MV-4-11 (cell line): Measurements from ENCODE around the gene CDH12.
A peak's percentile ranks its signal among the peaks of the same experiment; 100 is the strongest.
"Not testable (repeated sequence)": the region's sequence is repeated elsewhere in the genome, so short reads cannot be mapped to it uniquely, and the experiment has no call there.

ENCODE experiments used
- DNase-seq: peaks from one replicate; lab custom pipeline; 2025; lab: John Stamatoyannopoulos, UW

Gene CDH12

GRCh38 chr5:22852807-22853660, at the start of gene CDH12:
Gene CDH12, minus strand, starts transcription at chr5:22853344.
- peak; percentile 0 for DNase-seq

DNA sequence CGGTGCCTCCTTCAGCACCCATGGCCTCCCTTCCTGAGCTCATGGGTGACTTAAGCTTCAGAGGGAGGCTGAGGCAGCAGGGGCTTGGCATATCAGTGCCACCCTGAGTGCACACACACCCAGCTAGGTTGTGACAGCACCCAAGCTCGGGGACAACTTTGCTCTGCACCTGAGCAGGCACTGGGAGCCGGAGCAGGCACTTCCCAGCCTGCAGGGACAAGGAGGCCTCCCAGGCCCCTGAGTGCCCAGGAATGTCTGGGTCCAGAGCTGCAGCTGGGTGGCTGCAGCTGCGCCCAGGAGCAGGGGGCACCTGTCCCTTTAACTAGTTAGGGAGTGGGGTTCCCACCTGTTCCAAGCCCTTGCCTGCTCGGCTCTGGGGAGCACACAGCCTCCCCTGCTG, 48.7 kb upstream of the CDH12 start:
- DNase-seq: no peak

DNA sequence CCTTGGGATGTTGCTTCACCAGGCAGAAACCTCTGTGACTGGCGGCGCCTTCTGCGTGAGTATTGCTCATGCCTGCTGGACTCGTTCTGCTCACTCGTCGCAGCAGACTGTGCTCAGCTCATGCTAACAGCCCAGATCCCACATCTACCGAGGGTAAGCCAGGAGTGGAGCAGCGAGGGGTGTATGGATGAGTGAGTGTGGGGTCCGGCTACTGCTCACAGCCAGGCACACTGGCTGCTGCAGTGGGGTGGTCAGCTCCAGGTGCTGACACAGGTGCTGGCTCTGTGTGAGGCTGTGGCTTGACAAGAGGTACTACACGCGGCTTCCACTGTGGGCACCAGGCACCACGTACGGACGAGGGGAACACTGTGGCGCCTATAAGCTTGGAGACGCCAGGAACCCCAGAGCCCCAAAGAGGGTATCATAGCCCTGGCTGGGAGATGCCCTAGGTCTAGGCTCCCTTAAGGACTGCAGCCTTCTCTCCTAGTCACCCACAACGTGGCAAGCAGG, 47.7 kb upstream of the CDH12 start:
- DNase-seq: no peak

DNA sequence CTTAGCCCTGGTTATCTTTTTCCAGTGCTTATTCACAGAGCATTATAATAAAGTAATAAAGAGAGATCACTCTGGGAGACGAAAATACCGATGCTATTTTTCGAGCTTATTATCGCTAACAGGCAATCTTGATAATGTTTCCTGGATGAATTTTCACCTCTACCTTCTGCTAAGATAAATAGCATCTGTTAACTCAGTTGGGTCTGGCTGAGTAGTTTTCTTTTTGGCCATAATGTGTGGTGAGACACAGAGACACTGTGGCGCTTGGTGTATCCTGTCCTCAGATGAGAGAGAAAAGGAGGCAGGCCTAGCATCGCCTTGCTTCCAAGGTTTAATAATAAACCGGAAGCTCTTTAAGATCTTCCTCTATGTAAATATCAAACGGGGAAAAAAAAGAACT, 46.2 kb upstream of the CDH12 start:
- DNase-seq: no peak

GRCh38 chr5:22896152-22896551, 43.0 kb upstream of the CDH12 start:
- DNase-seq: no peak

DNA sequence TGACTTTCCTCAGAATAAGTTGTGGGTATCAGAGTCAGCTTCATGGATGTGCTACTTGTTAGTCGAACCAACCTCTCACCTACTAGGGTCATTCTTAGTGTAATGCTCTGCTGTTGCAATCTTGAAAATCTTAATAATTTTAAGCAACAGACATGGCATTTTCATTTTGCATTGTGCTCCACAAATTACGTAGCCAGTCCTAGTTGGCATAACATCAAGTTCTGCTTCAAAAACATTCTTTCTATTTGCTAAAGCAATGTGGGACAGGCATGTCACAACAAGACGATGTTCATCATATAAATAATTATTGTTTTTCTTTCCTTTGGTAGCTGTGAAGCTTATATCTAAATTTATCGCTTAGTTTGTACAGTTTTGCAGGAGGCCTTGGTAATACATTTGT, 39.3 kb upstream of the CDH12 start:
- DNase-seq: no peak

- DNase-seq: no peak
Measured at GRCh38 chr5:22889720-22890119, 36.6 kb upstream of the CDH12 start.

- DNase-seq: no peak
Measured at GRCh38 chr5:22887566-22887965, 34.4 kb upstream of the CDH12 start.

DNA sequence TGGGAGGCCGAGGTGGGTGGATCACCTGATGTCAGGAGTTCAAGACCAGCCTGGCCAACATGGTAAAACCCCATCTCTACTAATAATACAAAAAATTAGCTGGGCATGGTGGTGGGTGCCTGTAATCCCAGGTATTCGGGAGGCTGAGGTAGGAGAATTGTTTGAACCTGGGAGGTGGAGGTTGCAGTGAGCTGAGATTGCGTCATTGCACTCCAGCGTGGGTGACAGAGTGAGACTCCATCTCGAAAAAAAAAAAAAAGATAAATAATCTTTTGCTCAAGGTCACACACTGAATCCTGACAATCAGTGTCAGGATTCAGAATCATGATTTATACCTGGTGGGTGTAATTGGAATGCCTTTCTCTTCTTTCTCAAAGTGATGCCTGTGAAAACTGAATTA, 5.8 kb upstream of the CDH12 start:
- not testable (repeated sequence) for DNase-seq

- no peak for DNase-seq
Measured at GRCh38 chr5:22855824-22856223, 2.7 kb upstream of the CDH12 start.

DNA sequence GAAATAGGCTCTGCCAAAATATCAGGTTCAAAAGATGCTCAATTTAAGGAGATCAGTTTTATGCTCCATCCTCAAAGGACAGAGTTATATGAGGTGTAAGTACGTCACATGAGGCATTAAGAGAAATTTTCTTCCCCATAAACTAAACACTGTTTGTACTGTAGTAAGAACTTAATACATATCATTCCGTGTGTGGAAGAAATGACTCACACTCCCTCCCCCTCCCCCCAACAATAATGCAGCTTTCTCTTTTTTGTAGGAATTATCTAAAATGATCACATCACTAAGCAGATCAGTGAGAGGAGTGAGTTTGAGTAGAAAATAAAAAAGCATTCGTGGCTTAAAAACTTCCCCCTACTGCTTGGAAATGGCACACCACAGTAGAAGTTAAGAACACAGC, 2.2 kb downstream of the CDH12 start:
- no peak for DNase-seq

GRCh38 chr5:22846693-22847092, 6.5 kb downstream of the CDH12 start:
- no peak for DNase-seq

DNA sequence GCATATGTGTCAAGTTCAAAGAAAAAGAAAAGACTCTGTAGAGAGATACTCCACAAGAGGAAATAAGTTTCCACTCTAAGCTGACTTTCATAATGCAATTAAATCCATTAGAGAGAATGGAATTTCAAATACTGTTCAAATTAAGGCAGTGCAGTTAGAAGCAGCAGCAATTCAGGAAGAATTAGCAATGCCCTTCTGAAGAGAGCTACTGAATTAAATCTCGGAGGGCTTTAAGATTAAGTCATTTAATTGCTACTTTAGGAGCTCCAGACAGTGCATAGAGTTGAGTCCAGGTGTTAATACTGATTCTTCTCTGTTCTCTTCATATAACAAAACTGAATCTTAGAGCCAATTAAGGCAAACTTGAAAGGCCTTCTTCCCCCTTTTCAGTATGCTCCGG, 8.5 kb downstream of the CDH12 start:
- DNase-seq: no peak

DNA sequence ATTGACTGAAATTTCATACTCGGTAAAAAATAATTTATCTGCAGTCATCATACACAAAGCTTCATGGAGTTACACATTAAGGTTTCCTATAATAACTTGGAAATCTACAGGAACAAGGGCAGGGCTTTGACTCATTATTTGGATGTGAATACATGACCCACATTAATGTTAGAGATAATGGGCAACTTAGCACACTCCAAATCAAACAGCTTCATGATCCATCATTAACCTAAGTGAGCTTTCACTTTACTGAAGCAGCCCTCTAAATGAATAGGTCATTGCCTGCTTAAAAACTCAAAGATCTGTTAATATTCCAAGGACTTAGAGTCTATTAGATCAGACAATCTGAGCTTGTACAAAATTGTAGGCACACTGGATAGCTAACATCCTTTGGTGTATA, 9.0 kb downstream of the CDH12 start:
- DNase-seq: no peak

- DNase-seq: no peak
Measured at GRCh38 chr5:22842574-22842973, 10.6 kb downstream of the CDH12 start.

- DNase-seq: no peak
Measured at GRCh38 chr5:22837803-22838202, 15.3 kb downstream of the CDH12 start.

DNA sequence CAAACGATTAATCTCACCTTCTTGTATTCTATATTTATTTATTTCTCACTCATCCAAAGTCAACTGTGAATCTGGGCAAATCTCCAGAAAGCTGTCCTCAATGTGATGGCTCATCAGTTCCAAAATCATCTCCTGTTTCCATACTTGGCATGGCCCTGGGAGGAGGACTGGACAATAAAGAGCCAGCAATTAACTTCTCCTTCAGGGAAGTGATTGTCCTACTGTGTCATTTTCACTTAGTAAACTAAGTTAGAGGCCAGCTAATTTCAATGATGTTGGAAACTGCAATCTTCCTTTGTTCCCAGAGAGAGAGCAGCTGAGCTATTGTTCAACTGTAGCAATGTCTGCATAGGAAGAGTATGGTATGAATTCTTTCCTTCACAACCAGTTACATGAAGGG, 17.5 kb downstream of the CDH12 start:
- DNase-seq: no peak

DNA sequence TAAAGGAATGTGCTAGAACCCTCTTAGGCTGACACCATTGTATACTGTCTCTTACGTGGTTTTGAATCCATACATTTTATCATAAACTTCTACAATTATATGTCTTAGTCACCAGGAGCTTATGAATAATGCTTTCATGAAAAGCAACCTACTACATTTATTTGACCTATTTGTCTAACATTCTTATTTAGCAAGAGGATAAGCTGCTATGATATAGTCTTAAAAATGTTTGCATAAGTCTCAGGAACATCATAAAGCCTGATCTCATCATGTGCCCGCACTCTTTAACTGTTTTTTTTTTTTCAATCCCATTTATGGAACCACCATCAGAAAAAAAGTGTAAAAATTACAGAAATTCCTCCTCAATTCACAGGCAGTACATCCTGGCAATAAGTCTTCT, 59.7 kb downstream of the CDH12 start:
- DNase-seq: no peak

- DNase-seq: no peak
Measured at GRCh38 chr5:22787807-22788206, 65.3 kb downstream of the CDH12 start.

GRCh38 chr5:22787398-22787797, 65.7 kb downstream of the CDH12 start:
- no peak for DNase-seq

DNA sequence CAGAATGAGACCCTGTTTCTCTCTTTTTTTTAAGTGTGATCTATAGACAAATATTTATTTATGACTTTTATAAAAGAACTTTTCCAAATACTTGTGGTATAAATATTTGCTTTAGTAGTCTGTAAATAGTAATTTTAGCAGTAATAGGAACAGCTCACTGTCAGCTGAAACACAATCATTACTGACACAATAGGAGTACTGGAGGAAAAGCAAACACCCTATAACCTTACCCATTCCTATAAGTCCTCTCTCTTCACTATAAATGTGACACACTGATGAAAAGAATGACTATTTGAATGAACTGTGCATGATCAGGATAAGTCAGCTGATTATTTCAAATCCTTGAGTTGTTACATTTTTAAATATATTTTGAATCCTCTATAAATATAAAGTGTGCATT, 72.4 kb downstream of the CDH12 start:
- DNase-seq: no peak

- peak; percentile 47 for DNase-seq
Measured at GRCh38 chr5:22779499-22779898, 73.6 kb downstream of the CDH12 start.

- no peak for DNase-seq
Measured at GRCh38 chr5:22776285-22776684, 76.9 kb downstream of the CDH12 start.

DNA sequence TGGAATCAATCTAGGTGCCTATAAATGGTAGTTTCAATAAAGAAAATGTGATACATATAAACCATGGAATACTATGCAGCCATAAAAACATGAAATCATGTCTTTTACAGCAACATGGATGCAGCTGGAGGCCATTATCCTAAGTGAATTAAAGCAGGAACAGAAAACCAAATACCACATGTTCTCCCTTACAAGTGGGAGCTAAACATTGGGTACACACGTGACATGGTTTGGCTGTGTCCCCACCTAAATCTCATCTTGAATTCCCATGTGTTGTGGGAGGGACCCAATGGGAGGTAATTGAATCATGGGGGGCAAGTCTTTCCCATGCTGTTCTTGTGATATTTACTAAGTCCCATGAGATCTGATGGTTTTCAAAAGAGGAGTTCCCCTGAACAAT, 78.9 kb downstream of the CDH12 start:
- DNase-seq: not testable (repeated sequence)
